SK-N-MC (cell line): ENCODE measurements around the gene PRPF6.

Experiments
- EZH2 ChIP-seq: fragments of 200-600 bp; sonication (generic); IDR thresholded peaks from one replicate; pipeline ENCODE4 v1.6.1; 2017; ENCODE audit warnings: antibody characterized with exemption
- FOXP2 ChIP-seq: optimal IDR thresholded peaks from 2 replicates; pipeline ENCODE3; 2011; ENCODE audit warnings: mild to moderate bottlenecking, moderate library complexity; ENCODE audit not compliant: insufficient read depth; ENCODE audit errors: extremely low read length, control extremely low read depth
- POLR2AphosphoS5 ChIP-seq: IDR thresholded peaks from 2 replicates; pipeline ENCODE4 v1.6.1; 2012; ENCODE audit warnings: mild to moderate bottlenecking, low read depth, low read length, borderline replicate concordance

GRCh38 chr20:63939061-63939935 lies 41.6 kb upstream of the PRPF6 start:
- TF ChIP-seq EZH2 (no peak), POLR2AphosphoS5 (0 out of 2 replicates have a peak, but pooled peaks have one; percentile 21), FOXP2 (no peak)
